MCF 10A (cell line): ENCODE results near the gene CAMK1D. TPM values are rescaled to one million over a fixed set of nuclear protein-coding genes. Genes with fewer than 3 reads are reported as not detected.

Experiments
- BruUV-seq: library from RNA; stranded (reverse); fragments of 400-500 nt; replicated peaks from 2 replicates; lab custom pipeline; 2021; lab: Mats Ljungman, UMichigan
- CTCF ChIA-PET: fragments of 300-600 bp; sonication (Branson Sonifier 250); formaldehyde crosslinking; extraction: SDS; loops from one replicate; lab custom pipeline; 2021; ENCODE audit warnings: antibody characterized with exemption, inconsistent platforms; lab: Yijun Ruan, JAX
- POLR2A ChIA-PET: fragments of 300-600, 350-650 bp; sonication (Branson Sonifier 250); formaldehyde crosslinking; extraction: SDS; loops from one replicate; lab custom pipeline; 2020; ENCODE audit warnings: antibody characterized with exemption, inconsistent platforms; lab: Yijun Ruan, JAX
- DNase-seq: peaks from one replicate; pipeline ENCODE4 v3.0.0-alpha.2; 2018; ENCODE audit not compliant: unreplicated experiment
- H3K27ac Mint-ChIP-seq: one replicate; pipeline ENCODE4 v1.8.0; 2022; ENCODE audit warnings: mild to moderate bottlenecking, low read depth, mixed read lengths; ENCODE audit not compliant: unreplicated experiment
- H3K27me3 Mint-ChIP-seq: one replicate; pipeline ENCODE4 v1.8.0; 2022; ENCODE audit warnings: mixed read lengths; ENCODE audit not compliant: insufficient read depth, unreplicated experiment
- H3K36me3 Mint-ChIP-seq: one replicate; pipeline ENCODE4 v1.8.0; 2022; ENCODE audit warnings: mild to moderate bottlenecking, moderate library complexity, mixed read lengths; ENCODE audit not compliant: insufficient read depth, unreplicated experiment
- H3K4me1 Mint-ChIP-seq: one replicate; pipeline ENCODE4 v1.8.0; 2022; ENCODE audit warnings: mixed read lengths; ENCODE audit not compliant: insufficient read depth, unreplicated experiment
- H3K4me3 Mint-ChIP-seq: one replicate; pipeline ENCODE4 v1.8.0; 2022; ENCODE audit warnings: mild to moderate bottlenecking, moderate library complexity, mixed read lengths; ENCODE audit not compliant: unreplicated experiment
- H3K9me3 Mint-ChIP-seq: one replicate; pipeline ENCODE4 v1.8.0; 2022; ENCODE audit warnings: mixed read lengths; ENCODE audit not compliant: unreplicated experiment
- CTCF ChIP-seq: fragments of 200-600 bp; IDR thresholded peaks from one replicate; pipeline ENCODE4 v1.8.0; 2022; ENCODE audit warnings: antibody characterized with exemption, mild to moderate bottlenecking; ENCODE audit not compliant: unreplicated experiment
- intact Hi-C: fragments of 100-400 bp; cut with micrococcal nuclease; formaldehyde crosslinking; loops from 2 replicates; pipeline ENCODE4 v1.14.1; 2022
- total RNA-seq: library from RNA; stranded (reverse); gene quantifications from 2 replicates; pipeline ENCODE4 v1.2.3, GENCODE V29; 2022

Gene CAMK1D
- total RNA-seq, 1 experiment from 2014 or later, result 1.7 TPM

- DNase-seq, result no peak
- no peak overlapping the region for H3K27ac Mint-ChIP-seq
- TF ChIP-seq CTCF, result no peak
- BruUV-seq, result no TSS peak
- intact Hi-C loops, result no loop called here
- no peak overlapping the region for H3K4me3 Mint-ChIP-seq
- ChIA-PET CTCF (interaction anchor here (0.7 kb wide), 1 partner anchor 30 kb away, joined by 3 read pairs; no protein-coding TSS in a partner anchor), POLR2A (no interaction called here)
- H3K36me3 Mint-ChIP-seq, result no peaks in the 10 kb centered on the region
- H3K4me1 Mint-ChIP-seq, result no peaks in the 10 kb centered on the region
- H3K27me3 Mint-ChIP-seq, result no peaks in the 10 kb centered on the region
- H3K9me3 Mint-ChIP-seq, result no peaks in the 10 kb centered on the region
These were observed 272.7 kb downstream of the CAMK1D start for GRCh38 chr10:12622016-12622415.

DNA sequence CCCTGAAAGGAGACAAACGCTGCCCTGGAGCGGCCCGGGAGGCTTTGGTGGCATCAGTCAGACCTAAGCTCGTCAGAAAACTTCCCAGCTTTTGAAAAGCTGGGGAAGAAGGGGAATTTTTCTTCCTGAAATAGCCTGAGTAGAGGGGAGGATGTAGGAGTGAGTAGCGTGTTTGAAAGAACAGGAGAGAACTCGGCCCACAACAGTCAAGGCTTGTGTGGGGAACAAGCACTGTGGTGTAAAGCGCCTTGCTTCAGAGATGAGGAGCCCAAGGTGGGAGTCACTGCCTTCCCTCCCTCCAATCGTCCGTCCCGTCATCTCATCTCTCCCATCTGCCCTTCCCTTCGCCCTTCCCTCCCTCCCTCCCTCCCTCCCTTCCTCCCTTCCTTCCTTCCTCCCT is 273.3 kb downstream of the CAMK1D start:
- H3K9me3 Mint-ChIP-seq, result no peaks in the 10 kb centered on the region
- no peaks in the 10 kb centered on the region for H3K27me3 Mint-ChIP-seq
- no peaks in the 10 kb centered on the region for H3K4me1 Mint-ChIP-seq
- no peak overlapping the region for H3K4me3 Mint-ChIP-seq
- intact Hi-C loops, result no loop called here
- ChIA-PET POLR2A (no interaction called here), CTCF (interaction anchor here (0.7 kb wide), 1 partner anchor 31 kb away, joined by 3 read pairs; no protein-coding TSS in a partner anchor)
- H3K27ac Mint-ChIP-seq, result no peak overlapping the region
- no TSS peak for BruUV-seq
- DNase-seq, result no peak
- TF ChIP-seq CTCF, result no peak
- H3K36me3 Mint-ChIP-seq, result no peaks in the 10 kb centered on the region

- H3K36me3 Mint-ChIP-seq, result no peaks in the 10 kb centered on the region
- H3K4me1 Mint-ChIP-seq, result peaks cover 1% of the 10 kb centered on the region
- no TSS peak for BruUV-seq
- ChIA-PET CTCF (interaction anchor here (1.4 kb wide), 1 partner anchor 31 kb away, joined by 3 read pairs; no protein-coding TSS in a partner anchor), POLR2A (no interaction called here)
- no peak for DNase-seq
- H3K27ac Mint-ChIP-seq, result no peak overlapping the region
- intact Hi-C loops, result no loop called here
- TF ChIP-seq CTCF, result no peak
- no peaks in the 10 kb centered on the region for H3K27me3 Mint-ChIP-seq
- no peaks in the 10 kb centered on the region for H3K9me3 Mint-ChIP-seq
- H3K4me3 Mint-ChIP-seq, result no peak overlapping the region
These were observed 276.2 kb downstream of the CAMK1D start for GRCh38 chr10:12625393-12626023.

- Mint-ChIP-seq H3K27ac (no peak overlapping the region), H3K4me3 (no peak overlapping the region), H3K9me3 (no peaks in the 10 kb centered on the region), H3K4me1 (peaks cover 10% of the 10 kb centered on the region), H3K27me3 (no peaks in the 10 kb centered on the region), H3K36me3 (no peaks in the 10 kb centered on the region)
- no TSS peak for BruUV-seq
- CTCF ChIA-PET, result no interaction called here
- no peak for TF ChIP-seq CTCF
- POLR2A ChIA-PET, result interaction anchor here (0.7 kb wide), 1 partner anchor 485 kb away, joined by 3 read pairs; no protein-coding TSS in a partner anchor
- intact Hi-C loops, result no loop called here
- no peak for DNase-seq
These were observed 278.8 kb downstream of the CAMK1D start for GRCh38 chr10:12628153-12628552.
